HG02981 (cell line): ENCODE results near the gene MUC5AC.

ENCODE experiments used
- ATAC-seq: cut with Tn5 transposase; IDR thresholded peaks from one replicate; pipeline ENCODE4 v1.9.1; 2021; ENCODE audit warnings: mild to moderate bottlenecking, moderate library complexity; ENCODE audit not compliant: unreplicated experiment

MUC5AC gene

GRCh38 chr11:1121813-1122663 is 35.7 kb upstream of the MUC5AC start:
- ATAC-seq, result no peak

- no peak for ATAC-seq
Measured at GRCh38 chr11:1122664-1123002, 35.1 kb upstream of the MUC5AC start.

- ATAC-seq, result no peak
Measured at GRCh38 chr11:1123970-1124369, 33.8 kb upstream of the MUC5AC start.

- ATAC-seq, result no peak
Measured at GRCh38 chr11:1125803-1126202, 31.9 kb upstream of the MUC5AC start.

- no peak for ATAC-seq
Measured at GRCh38 chr11:1126491-1126926, 31.2 kb upstream of the MUC5AC start.

- no peak for ATAC-seq
Measured at GRCh38 chr11:1126935-1127663, 30.7 kb upstream of the MUC5AC start.

GRCh38 chr11:1127664-1128162 is 30.0 kb upstream of the MUC5AC start:
- no peak for ATAC-seq

GRCh38 chr11:1128311-1129142 is 29.2 kb upstream of the MUC5AC start:
- ATAC-seq, result no peak

GRCh38 chr11:1129143-1129610 is 28.6 kb upstream of the MUC5AC start:
- ATAC-seq, result no peak

- ATAC-seq, result no peak
Measured at GRCh38 chr11:1129611-1130160, 28.1 kb upstream of the MUC5AC start.

GRCh38 chr11:1130276-1131032 is 27.3 kb upstream of the MUC5AC start:
- ATAC-seq, result no peak

GRCh38 chr11:1131033-1131911 is 26.5 kb upstream of the MUC5AC start:
- ATAC-seq, result no peak

- no peak for ATAC-seq
Measured at GRCh38 chr11:1134848-1135445, 22.8 kb upstream of the MUC5AC start.

GRCh38 chr11:1138097-1138496 is 19.7 kb upstream of the MUC5AC start:
- no peak for ATAC-seq

GRCh38 chr11:1139441-1140083 is 18.2 kb upstream of the MUC5AC start:
- ATAC-seq, result no peak

- no peak for ATAC-seq
Measured at GRCh38 chr11:1140642-1141490, 16.9 kb upstream of the MUC5AC start.

- ATAC-seq, result no peak
Measured at GRCh38 chr11:1146365-1146764, 11.4 kb upstream of the MUC5AC start.
